DND-41 (cell line): Measurements from ENCODE around the gene TMPRSS6.

Source experiments
- ATAC-seq: fragments of 200-7000 bp; cut with Tn5 transposase; 3 replicates; pipeline ENCODE4 v1.9.1; 2021; ENCODE audit warnings: low read depth; ENCODE audit not compliant: insufficient read depth
- DNase-seq: peaks from one replicate; pipeline ENCODE4 v3.0.0-alpha.2; 2020
- H2AFZ ChIP-seq: 2 replicates; pipeline ENCODE4 v1.6.0; 2012; ENCODE audit warnings: low read depth, low read length
- H3K27ac ChIP-seq: 2 replicates; pipeline ENCODE4 v1.5.1; 2012; ENCODE audit warnings: low read length, inconsistent platforms
- H3K27me3 ChIP-seq: fragments of 200-600 bp; sonication (generic); 2 replicates; pipeline ENCODE4 v1.6.0; 2012; ENCODE audit warnings: low read length, mild to moderate bottlenecking, inconsistent platforms; ENCODE audit not compliant: insufficient read depth, poor library complexity
- H3K36me3 ChIP-seq: 2 replicates; pipeline ENCODE4 v1.5.1; 2012; ENCODE audit warnings: low read length, inconsistent platforms; ENCODE audit not compliant: insufficient read depth
- H3K4me1 ChIP-seq: 2 replicates; pipeline ENCODE4 v1.5.1; 2012; ENCODE audit warnings: mild to moderate bottlenecking, low read length; ENCODE audit not compliant: insufficient read depth
- H3K4me2 ChIP-seq: 2 replicates; pipeline ENCODE4 v1.6.0; 2012; ENCODE audit warnings: mild to moderate bottlenecking, moderate library complexity, low read length, inconsistent platforms; ENCODE audit not compliant: insufficient read depth
- H3K4me3 ChIP-seq, 2 experiments: fragments of 200-600 bp in 1 of 2; shearing (Covaris generic) in 1 of 2; 2 replicates each; pipeline ENCODE4 v1.5.1; 2012 to 2016; ENCODE audit warnings: inconsistent platforms in 2 of 2, low read length in 2 of 2, mild to moderate bottlenecking in 2 of 2, low read depth in 1 of 2, moderate library complexity in 1 of 2
- H3K79me2 ChIP-seq: 2 replicates; pipeline ENCODE4 v1.6.0; 2012; ENCODE audit warnings: low read length, inconsistent platforms; ENCODE audit not compliant: insufficient read depth
- H3K9ac ChIP-seq: 2 replicates; pipeline ENCODE4 v1.6.0; 2012; ENCODE audit warnings: low read depth, mild to moderate bottlenecking, inconsistent platforms, low read length, moderate library complexity
- H3K9me3 ChIP-seq: 2 replicates; pipeline ENCODE4 v1.5.1; 2012; ENCODE audit warnings: low read length, moderate library complexity, mild to moderate bottlenecking, inconsistent platforms; ENCODE audit not compliant: insufficient read depth, severe bottlenecking
- H4K20me1 ChIP-seq: 2 replicates; pipeline ENCODE4 v1.6.0; 2012; ENCODE audit warnings: low read length; ENCODE audit not compliant: insufficient read depth
- CTCF ChIP-seq: IDR thresholded peaks from 2 replicates; pipeline ENCODE4 v1.5.1; 2012; ENCODE audit warnings: borderline replicate concordance, low read length, moderate library complexity, mild to moderate bottlenecking; ENCODE audit not compliant: poor library complexity, severe bottlenecking; ENCODE audit errors: extremely low read depth
- EZH2 ChIP-seq: IDR thresholded peaks from 3 replicates; pipeline ENCODE4 v1.6.1; 2012; ENCODE audit warnings: borderline replicate concordance, low read depth, mild to moderate bottlenecking, moderate library complexity, low read length, inconsistent platforms; ENCODE audit not compliant: severe bottlenecking

The TMPRSS6 gene

GRCh38 chr22:37043828-37044538, 65.5 kb downstream of the TMPRSS6 start:
- no peaks in the 10 kb centered on the region for H4K20me1 ChIP-seq
- peaks cover 2% of the 10 kb centered on the region for H3K27me3 ChIP-seq
- ATAC-seq: peak; percentile 85
- no peak overlapping the region for H3K4me3 ChIP-seq
- H3K4me1 ChIP-seq: no peaks in the 10 kb centered on the region
- no peaks in the 10 kb centered on the region for H3K9me3 ChIP-seq
- H3K27ac ChIP-seq: no peak overlapping the region
- H2AFZ ChIP-seq: no peak overlapping the region
- TF ChIP-seq EZH2: no peak
- peak; percentile 62 for TF ChIP-seq CTCF
- no peaks in the 10 kb centered on the region for H3K36me3 ChIP-seq
- no peaks in the 10 kb centered on the region for H3K79me2 ChIP-seq
- no peak overlapping the region for H3K9ac ChIP-seq
- H3K4me2 ChIP-seq: no peak overlapping the region
- peak; percentile 42 for DNase-seq

- Histone ChIP-seq H2AFZ (no peak overlapping the region), H3K36me3 (no peaks in the 10 kb centered on the region), H3K9ac (no peak overlapping the region), H3K4me3 (no peak overlapping the region), H3K27me3 (peaks cover 2% of the 10 kb centered on the region), H3K27ac (no peak overlapping the region), H3K9me3 (no peaks in the 10 kb centered on the region), H4K20me1 (no peaks in the 10 kb centered on the region), H3K4me2 (no peak overlapping the region), H3K4me1 (no peaks in the 10 kb centered on the region), H3K79me2 (no peaks in the 10 kb centered on the region)
- TF ChIP-seq EZH2 (no peak), CTCF (no peak)
- no peak for ATAC-seq
- DNase-seq: no peak
Measured at GRCh38 chr22:37043209-37043827, 66.2 kb downstream of the TMPRSS6 start.

- ATAC-seq (no peak), DNase-seq (no peak)
- Histone ChIP-seq H3K79me2 (no peaks in the 10 kb centered on the region), H3K4me2 (no peak overlapping the region), H3K4me1 (no peaks in the 10 kb centered on the region), H3K9ac (no peak overlapping the region), H2AFZ (no peak overlapping the region), H4K20me1 (no peaks in the 10 kb centered on the region; the same call in 1 of the 2 replicates), H3K27ac (no peak overlapping the region), H3K9me3 (no peaks in the 10 kb centered on the region), H3K27me3 (peaks cover 5% of the 10 kb centered on the region), H3K4me3 (no peak overlapping the region), H3K36me3 (no peaks in the 10 kb centered on the region)
- TF ChIP-seq EZH2 (no peak), CTCF (no peak)
Measured at GRCh38 chr22:37039466-37039865, 70.0 kb downstream of the TMPRSS6 start.
